HEK293 (cell line): Measurements from ENCODE around the gene EYA2.

Experiments used
- CTCF ChIA-PET: fragments of 350-600 bp; formaldehyde crosslinking; extraction: SDS; loops from one replicate; lab custom pipeline; 2021; ENCODE audit warnings: antibody characterized with exemption; lab: Yijun Ruan, JAX
- POLR2A ChIA-PET: fragments of 300-600 bp; formaldehyde crosslinking; extraction: SDS; loops from one replicate; lab custom pipeline; 2020; ENCODE audit warnings: antibody characterized with exemption, inconsistent platforms; lab: Yijun Ruan, JAX
- H3K27ac ChIP-seq: fragments of 200-500 bp; sonication (Bioruptor generic); 2 replicates; pipeline ENCODE4 v1.5.1; 2014; ENCODE audit warnings: low read depth, low read length, control low read depth, inconsistent platforms; ENCODE audit errors: extremely low read depth
- H3K36me3 ChIP-seq, 2 experiments: fragments of 200-500 bp in 1 of 2; sonication (Bioruptor generic) in 1 of 2; 1 replicate in 1 of 2; 2 replicates in 1 of 2; pipeline ENCODE4 v1.5.1; 2014 to 2017; ENCODE audit warnings: inconsistent platforms in 2 of 2, low read length in 2 of 2; ENCODE audit not compliant: control insufficient read depth in 2 of 2, insufficient read depth in 1 of 2
- H3K4me1 ChIP-seq: fragments of 200-500 bp; sonication (Bioruptor generic); 2 replicates; pipeline ENCODE4 v1.5.1; 2014; ENCODE audit warnings: mild to moderate bottlenecking, low read length, inconsistent platforms; ENCODE audit not compliant: control insufficient read depth, insufficient read depth
- H3K4me3 ChIP-seq: 2 replicates; pipeline ENCODE4 v1.5.1; 2011; ENCODE audit warnings: low read depth, mild to moderate bottlenecking, control low read depth, low read length, moderate library complexity
- H3K9me3 ChIP-seq: fragments of 200-500 bp; sonication (Bioruptor generic); 2 replicates; pipeline ENCODE4 v1.5.1; 2014; ENCODE audit warnings: low read depth, low read length, inconsistent platforms; ENCODE audit not compliant: control insufficient read depth, insufficient read depth
- KLF16 ChIP-seq: fragments of 450-650 bp; formaldehyde crosslinking; IDR thresholded peaks from 2 replicates; pipeline ENCODE4 v1.5.1; 2017; ENCODE audit warnings: missing biosample characterization, missing genetic modification characterization
- KLF7 ChIP-seq: fragments of 450-650 bp; formaldehyde crosslinking; IDR thresholded peaks from 2 replicates; pipeline ENCODE4 v1.5.1; 2016; ENCODE audit warnings: missing biosample characterization, missing genetic modification characterization, borderline replicate concordance
- MEIS1 ChIP-seq: sonication (generic); formaldehyde crosslinking; IDR thresholded peaks from 2 replicates; pipeline ENCODE4 v1.8.1; 2022; ENCODE audit warnings: missing genetic modification reagents, mild to moderate bottlenecking, borderline replicate concordance
- PRDM4 ChIP-seq: fragments of 450-650 bp; formaldehyde crosslinking; IDR thresholded peaks from 2 replicates; pipeline ENCODE4 v1.5.1; 2017; ENCODE audit warnings: missing biosample characterization, missing genetic modification characterization
- TRIM28 ChIP-seq: IDR thresholded peaks from 2 replicates; pipeline ENCODE4 v1.6.1; 2011; ENCODE audit warnings: low read length, control low read depth, borderline replicate concordance
- ZBTB20 ChIP-seq: fragments of 450-650 bp; formaldehyde crosslinking; IDR thresholded peaks from 2 replicates; pipeline ENCODE4 v1.5.1; 2016; ENCODE audit warnings: missing biosample characterization, missing genetic modification characterization
- ZBTB8A ChIP-seq: fragments of 450-650 bp; formaldehyde crosslinking; IDR thresholded peaks from 2 replicates; pipeline ENCODE4 v1.5.1; 2016; ENCODE audit warnings: missing biosample characterization, missing genetic modification characterization
- ZNF157 ChIP-seq: fragments of 450-650 bp; formaldehyde crosslinking; IDR thresholded peaks from 2 replicates; pipeline ENCODE4 v1.5.1; 2016; ENCODE audit warnings: missing biosample characterization, missing genetic modification characterization
- ZNF16 ChIP-seq: fragments of 450-650 bp; formaldehyde crosslinking; IDR thresholded peaks from 2 replicates; pipeline ENCODE4 v1.5.1; 2016; ENCODE audit warnings: low read depth, missing biosample characterization, missing genetic modification characterization
- ZNF274 ChIP-seq, 2 experiments: fragments of 200-500 bp in 1 of 2; fragments of 450-650 bp in 1 of 2; sonication (Bioruptor generic) in 1 of 2; formaldehyde crosslinking in 1 of 2; IDR thresholded peaks; 2 replicates each; pipeline versions ENCODE4 v1.5.1 to v1.6.1; 2014 to 2016; ENCODE audit warnings: borderline replicate concordance in 1 of 2, inconsistent platforms in 1 of 2, low read length in 1 of 2, missing biosample characterization in 1 of 2, missing genetic modification characterization in 1 of 2
- ZNF280D ChIP-seq: fragments of 450-650 bp; formaldehyde crosslinking; IDR thresholded peaks from 2 replicates; pipeline ENCODE4 v1.5.1; 2016; ENCODE audit warnings: missing biosample characterization, missing genetic modification characterization
- ZNF449 ChIP-seq: fragments of 450-650 bp; formaldehyde crosslinking; IDR thresholded peaks from 2 replicates; pipeline ENCODE4 v1.5.1; 2017; ENCODE audit warnings: missing biosample characterization, mild to moderate bottlenecking, missing genetic modification characterization, moderate library complexity
- ZNF529 ChIP-seq: fragments of 450-650 bp; formaldehyde crosslinking; IDR thresholded peaks from 2 replicates; pipeline ENCODE4 v1.5.1; 2017; ENCODE audit warnings: missing genetic modification characterization, missing biosample characterization; ENCODE audit not compliant: insufficient replicate concordance
- ZNF596 ChIP-seq: fragments of 450-650 bp; IDR thresholded peaks from 2 replicates; pipeline ENCODE4 v1.5.0; 2018; ENCODE audit warnings: missing biosample characterization, mild to moderate bottlenecking, missing genetic modification characterization, moderate library complexity
- ZNF600 ChIP-seq: fragments of 450-650 bp; formaldehyde crosslinking; IDR thresholded peaks from 2 replicates; pipeline ENCODE4 v1.5.1; 2016; ENCODE audit warnings: missing biosample characterization, missing genetic modification characterization
- ZNF624 ChIP-seq: fragments of 450-650 bp; formaldehyde crosslinking; IDR thresholded peaks from 2 replicates; pipeline ENCODE4 v1.5.1; 2017; ENCODE audit warnings: missing biosample characterization, missing genetic modification characterization
- TF ChIP-seq, protein P1 (sequence below): fragments of 450-650 bp; formaldehyde crosslinking; IDR thresholded peaks from 2 replicates; pipeline ENCODE4 v1.5.1; 2016; ENCODE audit warnings: missing biosample characterization, missing genetic modification characterization, borderline replicate concordance
- TF ChIP-seq, protein P2 (sequence below): fragments of 450-650 bp; formaldehyde crosslinking; IDR thresholded peaks from 2 replicates; pipeline ENCODE4 v1.5.1; 2016; ENCODE audit warnings: missing biosample characterization, missing genetic modification characterization
- TF ChIP-seq, protein P3 (sequence below): fragments of 450-650 bp; formaldehyde crosslinking; IDR thresholded peaks from 2 replicates; pipeline ENCODE4 v1.5.1; 2017; ENCODE audit warnings: missing biosample characterization, missing genetic modification characterization

The EYA2 gene

DNA sequence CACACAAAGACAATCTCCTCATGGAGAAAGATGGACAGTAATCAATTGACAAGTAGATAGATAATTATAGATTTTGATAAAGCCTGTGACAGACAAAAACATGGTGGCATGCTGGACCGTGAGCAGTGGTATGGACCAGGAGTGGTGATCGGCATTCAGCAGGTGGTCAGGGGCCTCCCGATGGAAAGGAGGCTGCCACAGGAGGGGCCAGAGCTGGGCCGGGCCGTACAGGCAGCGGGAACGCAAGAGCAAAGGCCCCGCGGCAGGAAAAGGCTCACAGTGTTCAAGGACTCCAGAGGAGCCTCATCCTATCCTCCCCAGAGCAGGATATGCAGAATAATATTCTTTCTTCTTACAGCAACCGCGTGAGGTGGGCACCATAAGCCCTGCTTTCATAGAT lies 123.7 kb downstream of the EYA2 start:
- Histone ChIP-seq H3K9me3 (no peaks in the 10 kb centered on the region), H3K4me3 (no peak overlapping the region)
- no peak for TF ChIP-seq PRDM4
- TF ChIP-seq KLF16 (tag by site-specific recombination) = no peak
- TF ChIP-seq ZBTB20 (tag by site-specific recombination) = no peak
- no peak for TF ChIP-seq TRIM28
- TF ChIP-seq, protein P1, sequence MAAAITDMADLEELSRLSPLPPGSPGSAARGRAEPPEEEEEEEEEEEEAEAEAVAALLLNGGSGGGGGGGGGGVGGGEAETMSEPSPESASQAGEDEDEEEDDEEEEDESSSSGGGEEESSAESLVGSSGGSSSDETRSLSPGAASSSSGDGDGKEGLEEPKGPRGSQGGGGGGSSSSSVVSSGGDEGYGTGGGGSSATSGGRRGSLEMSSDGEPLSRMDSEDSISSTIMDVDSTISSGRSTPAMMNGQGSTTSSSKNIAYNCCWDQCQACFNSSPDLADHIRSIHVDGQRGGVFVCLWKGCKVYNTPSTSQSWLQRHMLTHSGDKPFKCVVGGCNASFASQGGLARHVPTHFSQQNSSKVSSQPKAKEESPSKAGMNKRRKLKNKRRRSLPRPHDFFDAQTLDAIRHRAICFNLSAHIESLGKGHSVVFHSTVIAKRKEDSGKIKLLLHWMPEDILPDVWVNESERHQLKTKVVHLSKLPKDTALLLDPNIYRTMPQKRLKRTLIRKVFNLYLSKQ = no peak
- TF ChIP-seq ZNF529 (tag by site-specific recombination) = no peak
- no peak for TF ChIP-seq ZNF280D (tag by site-specific recombination)
- TF ChIP-seq ZNF624 (tag by site-specific recombination) = no peak
- no peak for TF ChIP-seq ZNF157 (tag by site-specific recombination)
- TF ChIP-seq ZNF449 = no peak
- TF ChIP-seq ZNF600 (tag by site-specific recombination) = no peak
- no peak for TF ChIP-seq MEIS1 (CRISPR knock-in tag)
- TF ChIP-seq, protein P2, sequence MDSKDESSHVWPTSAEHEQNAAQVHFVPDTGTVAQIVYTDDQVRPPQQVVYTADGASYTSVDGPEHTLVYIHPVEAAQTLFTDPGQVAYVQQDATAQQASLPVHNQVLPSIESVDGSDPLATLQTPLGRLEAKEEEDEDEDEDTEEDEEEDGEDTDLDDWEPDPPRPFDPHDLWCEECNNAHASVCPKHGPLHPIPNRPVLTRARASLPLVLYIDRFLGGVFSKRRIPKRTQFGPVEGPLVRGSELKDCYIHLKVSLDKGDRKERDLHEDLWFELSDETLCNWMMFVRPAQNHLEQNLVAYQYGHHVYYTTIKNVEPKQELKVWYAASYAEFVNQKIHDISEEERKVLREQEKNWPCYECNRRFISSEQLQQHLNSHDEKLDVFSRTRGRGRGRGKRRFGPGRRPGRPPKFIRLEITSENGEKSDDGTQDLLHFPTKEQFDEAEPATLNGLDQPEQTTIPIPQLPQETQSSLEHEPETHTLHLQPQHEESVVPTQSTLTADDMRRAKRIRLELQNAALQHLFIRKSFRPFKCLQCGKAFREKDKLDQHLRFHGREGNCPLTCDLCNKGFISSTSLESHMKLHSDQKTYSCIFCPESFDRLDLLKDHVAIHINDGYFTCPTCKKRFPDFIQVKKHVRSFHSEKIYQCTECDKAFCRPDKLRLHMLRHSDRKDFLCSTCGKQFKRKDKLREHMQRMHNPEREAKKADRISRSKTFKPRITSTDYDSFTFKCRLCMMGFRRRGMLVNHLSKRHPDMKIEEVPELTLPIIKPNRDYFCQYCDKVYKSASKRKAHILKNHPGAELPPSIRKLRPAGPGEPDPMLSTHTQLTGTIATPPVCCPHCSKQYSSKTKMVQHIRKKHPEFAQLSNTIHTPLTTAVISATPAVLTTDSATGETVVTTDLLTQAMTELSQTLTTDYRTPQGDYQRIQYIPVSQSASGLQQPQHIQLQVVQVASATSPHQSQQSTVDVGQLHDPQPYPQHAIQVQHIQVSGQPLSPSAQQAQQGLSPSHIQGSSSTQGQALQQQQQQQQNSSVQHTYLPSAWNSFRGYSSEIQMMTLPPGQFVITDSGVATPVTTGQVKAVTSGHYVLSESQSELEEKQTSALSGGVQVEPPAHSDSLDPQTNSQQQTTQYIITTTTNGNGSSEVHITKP (tag by site-specific recombination) = no peak
- TF ChIP-seq KLF7 (tag by site-specific recombination) = no peak
- no peak for TF ChIP-seq ZBTB8A (tag by site-specific recombination)
- TF ChIP-seq ZNF596 (tag by site-specific recombination) = no peak
- TF ChIP-seq ZNF274 (IDR thresholded peaks at IDR 0.05; ENCODE audit: low read length) = no peak
- no peak for TF ChIP-seq ZNF274 (tag by site-specific recombination; IDR thresholded peaks at IDR 0.05; ENCODE audit: borderline replicate concordance)
- no peak for TF ChIP-seq ZNF16 (tag by site-specific recombination)
- TF ChIP-seq, protein P3, sequence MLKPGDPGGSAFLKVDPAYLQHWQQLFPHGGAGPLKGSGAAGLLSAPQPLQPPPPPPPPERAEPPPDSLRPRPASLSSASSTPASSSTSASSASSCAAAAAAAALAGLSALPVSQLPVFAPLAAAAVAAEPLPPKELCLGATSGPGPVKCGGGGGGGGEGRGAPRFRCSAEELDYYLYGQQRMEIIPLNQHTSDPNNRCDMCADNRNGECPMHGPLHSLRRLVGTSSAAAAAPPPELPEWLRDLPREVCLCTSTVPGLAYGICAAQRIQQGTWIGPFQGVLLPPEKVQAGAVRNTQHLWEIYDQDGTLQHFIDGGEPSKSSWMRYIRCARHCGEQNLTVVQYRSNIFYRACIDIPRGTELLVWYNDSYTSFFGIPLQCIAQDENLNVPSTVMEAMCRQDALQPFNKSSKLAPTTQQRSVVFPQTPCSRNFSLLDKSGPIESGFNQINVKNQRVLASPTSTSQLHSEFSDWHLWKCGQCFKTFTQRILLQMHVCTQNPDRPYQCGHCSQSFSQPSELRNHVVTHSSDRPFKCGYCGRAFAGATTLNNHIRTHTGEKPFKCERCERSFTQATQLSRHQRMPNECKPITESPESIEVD (tag by site-specific recombination) = no peak
- TF ChIP-seq, all 188 proteins: peak for 0
- ChIA-PET POLR2A (no interaction called here), CTCF (no interaction called here)
- Histone ChIP-seq H3K4me1 (no peaks in the 10 kb centered on the region), H3K36me3 (peaks cover 0 to 14% of the 10 kb centered on the region in 2 experiments; a peak in 1 of 3 replicates), H3K27ac (no peak overlapping the region)
